ENCODE data around the gene NDST4.
A peak's percentile ranks its signal among the peaks of the same experiment; 100 is the strongest.

Gene NDST4

DNA sequence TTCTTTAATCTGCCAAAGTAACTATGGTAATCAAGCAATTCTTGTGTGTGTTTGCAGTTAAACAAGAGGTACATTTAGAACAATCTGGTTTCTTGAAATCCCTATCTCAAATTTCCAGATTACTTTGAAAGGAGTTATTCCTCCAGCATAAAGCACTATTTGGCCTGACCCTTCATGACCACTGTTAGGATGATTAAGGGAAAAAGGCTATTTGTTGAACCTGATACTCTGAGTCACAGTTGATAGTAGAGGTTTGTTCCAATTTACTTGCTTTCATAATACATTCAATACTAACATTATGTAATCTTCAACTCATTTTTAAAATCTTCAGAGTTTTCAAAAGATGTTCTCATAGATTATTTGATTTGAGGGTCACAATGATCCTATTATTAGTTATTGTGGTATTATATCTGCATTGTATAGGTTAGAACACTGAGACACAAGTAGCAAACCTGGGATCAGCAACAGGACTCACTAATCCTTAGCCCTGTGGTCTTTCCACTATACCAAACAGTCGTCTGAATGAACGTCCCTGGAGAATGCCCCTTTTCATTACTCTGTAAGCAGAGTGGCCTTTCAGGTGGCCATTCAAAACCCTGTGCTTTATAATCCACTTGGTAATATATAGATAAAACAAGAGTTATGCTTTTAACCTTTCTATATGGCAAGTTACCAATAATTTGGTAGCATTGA, 8.1 kb upstream of the NDST4 start:
- H3K27ac ChIP-seq (ENCODE audit: low read depth, low read length): no peak overlapping the region
- H4K20me1 ChIP-seq (ENCODE audit: control insufficient read depth, insufficient read depth, low read depth, low read length): no peaks in the 10 kb centered on the region
- no peaks in the 10 kb centered on the region for H3K9me3 ChIP-seq (ENCODE audit: control insufficient read depth, insufficient read depth, low read length)
- no peaks in the 10 kb centered on the region for H3K79me2 ChIP-seq (ENCODE audit: control insufficient read depth, low read length)
- TF ChIP-seq, protein P1, sequence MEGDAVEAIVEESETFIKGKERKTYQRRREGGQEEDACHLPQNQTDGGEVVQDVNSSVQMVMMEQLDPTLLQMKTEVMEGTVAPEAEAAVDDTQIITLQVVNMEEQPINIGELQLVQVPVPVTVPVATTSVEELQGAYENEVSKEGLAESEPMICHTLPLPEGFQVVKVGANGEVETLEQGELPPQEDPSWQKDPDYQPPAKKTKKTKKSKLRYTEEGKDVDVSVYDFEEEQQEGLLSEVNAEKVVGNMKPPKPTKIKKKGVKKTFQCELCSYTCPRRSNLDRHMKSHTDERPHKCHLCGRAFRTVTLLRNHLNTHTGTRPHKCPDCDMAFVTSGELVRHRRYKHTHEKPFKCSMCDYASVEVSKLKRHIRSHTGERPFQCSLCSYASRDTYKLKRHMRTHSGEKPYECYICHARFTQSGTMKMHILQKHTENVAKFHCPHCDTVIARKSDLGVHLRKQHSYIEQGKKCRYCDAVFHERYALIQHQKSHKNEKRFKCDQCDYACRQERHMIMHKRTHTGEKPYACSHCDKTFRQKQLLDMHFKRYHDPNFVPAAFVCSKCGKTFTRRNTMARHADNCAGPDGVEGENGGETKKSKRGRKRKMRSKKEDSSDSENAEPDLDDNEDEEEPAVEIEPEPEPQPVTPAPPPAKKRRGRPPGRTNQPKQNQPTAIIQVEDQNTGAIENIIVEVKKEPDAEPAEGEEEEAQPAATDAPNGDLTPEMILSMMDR (IDR thresholded peaks at IDR 0.05; ENCODE audit: low read depth, low read length, poor library complexity, severe bottlenecking): no peak
- TF ChIP-seq EZH2phosphoT487 (IDR thresholded peaks at IDR 0.05; ENCODE audit: borderline replicate concordance, low read length): no peak
- H3K9me2 ChIP-seq (replicated peaks; ENCODE audit: control insufficient read depth, low read length): no peaks in the 10 kb centered on the region
- no peaks in the 10 kb centered on the region for H3K27me3 ChIP-seq (ENCODE audit: control insufficient read depth, low read length)
- H3K36me3 ChIP-seq (ENCODE audit: control insufficient read depth, low read length): no peaks in the 10 kb centered on the region
- no peak overlapping the region for H3K4me2 ChIP-seq (ENCODE audit: low read length)
- no peaks in the 10 kb centered on the region for H3F3A ChIP-seq (ENCODE audit: control insufficient read depth, insufficient read depth)
- no peak overlapping the region for H3K4me3 ChIP-seq (ENCODE audit: low read length)
- no peaks in the 10 kb centered on the region for H3K4me1 ChIP-seq (ENCODE audit: control insufficient read depth, low read length)

DNA sequence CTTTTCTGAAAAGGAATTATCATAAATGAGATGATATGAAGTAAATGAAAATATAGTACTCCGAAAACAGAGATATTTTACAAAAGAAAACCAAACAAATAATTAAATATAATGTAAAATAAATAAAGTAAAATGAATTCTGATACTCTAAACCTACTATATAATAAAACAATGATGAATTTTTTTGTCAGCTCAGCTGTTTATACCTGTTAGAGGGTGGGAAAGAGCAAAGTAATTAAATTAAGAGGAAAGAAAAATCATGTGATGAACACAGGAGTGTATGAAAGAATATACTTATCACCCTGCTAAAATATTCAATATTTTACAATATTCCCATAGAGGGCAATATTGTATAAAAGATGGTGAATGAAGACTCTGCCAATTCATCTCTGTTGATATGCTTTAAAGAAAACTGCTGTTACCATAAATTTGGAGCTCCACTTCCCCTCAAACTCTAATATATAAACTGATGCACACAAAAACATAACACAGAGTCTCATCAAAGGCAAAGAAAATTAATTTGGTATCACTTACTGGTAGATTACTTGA, 6.5 kb upstream of the NDST4 start:
- Histone ChIP-seq H3K4me1 (ENCODE audit: control insufficient read depth, low read length) (no peaks in the 10 kb centered on the region), H3K4me3 (ENCODE audit: low read length) (no peak overlapping the region), H3F3A (ENCODE audit: control insufficient read depth, insufficient read depth) (no peaks in the 10 kb centered on the region), H3K36me3 (ENCODE audit: control insufficient read depth, low read length) (no peaks in the 10 kb centered on the region), H3K79me2 (ENCODE audit: control insufficient read depth, low read length) (no peaks in the 10 kb centered on the region), H3K9me2 (replicated peaks; ENCODE audit: control insufficient read depth, low read length) (no peaks in the 10 kb centered on the region), H3K27ac (ENCODE audit: low read depth, low read length) (no peak overlapping the region), H3K9me3 (ENCODE audit: control insufficient read depth, insufficient read depth, low read length) (no peaks in the 10 kb centered on the region), H3K27me3 (ENCODE audit: control insufficient read depth, low read length) (no peaks in the 10 kb centered on the region), H3K4me2 (ENCODE audit: low read length) (no peak overlapping the region), H4K20me1 (ENCODE audit: control insufficient read depth, insufficient read depth, low read depth, low read length) (no peaks in the 10 kb centered on the region)
- TF ChIP-seq, protein P1 (IDR thresholded peaks at IDR 0.05; ENCODE audit: low read depth, low read length, poor library complexity, severe bottlenecking): peak; percentile 21
- no peak for TF ChIP-seq EZH2phosphoT487 (IDR thresholded peaks at IDR 0.05; ENCODE audit: borderline replicate concordance, low read length)

DNA sequence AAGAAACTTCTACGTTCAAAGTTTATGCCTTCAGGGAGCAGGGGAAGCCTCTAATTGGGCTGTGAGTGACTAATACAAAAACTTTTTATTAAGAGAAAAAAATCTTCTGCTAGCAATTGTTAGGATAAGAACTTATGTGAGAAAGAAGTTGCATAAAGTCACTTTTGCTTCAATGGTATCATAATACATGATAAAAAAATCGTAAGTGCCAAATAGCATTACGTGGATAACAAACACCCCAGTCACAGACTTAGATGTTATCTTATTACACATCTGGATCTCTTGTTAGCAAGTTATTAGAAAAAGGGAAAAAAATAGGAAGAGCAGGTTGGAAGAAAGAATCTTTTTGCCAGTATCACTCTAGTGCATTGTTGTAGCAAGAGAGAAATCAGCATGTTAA, 4.2 kb upstream of the NDST4 start:
- Histone ChIP-seq H3K36me3 (ENCODE audit: control insufficient read depth, low read length) (no peaks in the 10 kb centered on the region), H3K9me2 (replicated peaks; ENCODE audit: control insufficient read depth, low read length) (no peaks in the 10 kb centered on the region), H3K79me2 (ENCODE audit: control insufficient read depth, low read length) (no peaks in the 10 kb centered on the region), H3K4me1 (ENCODE audit: control insufficient read depth, low read length) (no peaks in the 10 kb centered on the region), H3K9me3 (ENCODE audit: control insufficient read depth, insufficient read depth, low read length) (no peaks in the 10 kb centered on the region), H3K4me3 (ENCODE audit: low read length) (no peak overlapping the region), H4K20me1 (ENCODE audit: control insufficient read depth, insufficient read depth, low read depth, low read length) (no peaks in the 10 kb centered on the region), H3K27me3 (ENCODE audit: control insufficient read depth, low read length) (no peaks in the 10 kb centered on the region), H3K27ac (ENCODE audit: low read depth, low read length) (no peak overlapping the region), H3F3A (ENCODE audit: control insufficient read depth, insufficient read depth) (no peaks in the 10 kb centered on the region), H3K4me2 (ENCODE audit: low read length) (no peak overlapping the region)
- TF ChIP-seq EZH2phosphoT487 (IDR thresholded peaks at IDR 0.05; ENCODE audit: borderline replicate concordance, low read length): no peak
- TF ChIP-seq, protein P1 (IDR thresholded peaks at IDR 0.05; ENCODE audit: low read depth, low read length, poor library complexity, severe bottlenecking): no peak

All from DOHH2 (cell line).